A673 (cell line): ENCODE data around the gene CROCC2. TPM values are rescaled to one million over a fixed set of nuclear protein-coding genes. Genes with fewer than 3 reads are reported as not detected.

Experiments used
- BruUV-seq: library from RNA; stranded (reverse); fragments of 400-500 nt; replicated peaks from 2 replicates; lab custom pipeline; 2021; lab: Mats Ljungman, UMichigan
- CTCF ChIA-PET: fragments of 300-600 bp; sonication (Branson Sonifier 250); formaldehyde crosslinking; loops from one replicate; lab custom pipeline; 2022; ENCODE audit warnings: antibody characterized with exemption; lab: Charles Lee
- POLR2A ChIA-PET: fragments of 300-600 bp; sonication (Branson Sonifier 250); formaldehyde crosslinking; loops from one replicate; lab custom pipeline; 2022; ENCODE audit warnings: antibody characterized with exemption; ENCODE audit not compliant: low non-redundant PET; lab: Charles Lee
- DNase-seq: peaks from one replicate; pipeline ENCODE4 v3.0.0-alpha.2; 2015; ENCODE audit warnings: low spot score
- H3K27ac ChIP-seq: fragments of 200-600 bp; sonication (generic); 2 replicates; pipeline ENCODE4 v1.5.1; 2016; ENCODE audit warnings: mixed run types, low read depth, mild to moderate bottlenecking, mixed read lengths, antibody characterized with exemption, low read length; ENCODE audit not compliant: poor library complexity, severe bottlenecking
- H3K27me3 ChIP-seq: fragments of 200-600 bp; sonication (generic); replicated peaks from 2 replicates; pipeline ENCODE4 v1.6.1; 2017; ENCODE audit warnings: mixed run types, low read depth, mild to moderate bottlenecking, mixed read lengths, antibody characterized with exemption, low read length; ENCODE audit not compliant: insufficient read depth, poor library complexity
- H3K36me3 ChIP-seq: fragments of 200-600 bp; sonication (generic); 2 replicates; pipeline ENCODE4 v1.6.1; 2016; ENCODE audit warnings: mixed run types, mild to moderate bottlenecking, mixed read lengths, antibody characterized with exemption, low read length; ENCODE audit not compliant: insufficient read depth, poor library complexity, severe bottlenecking
- H3K4me1 ChIP-seq: fragments of 200-600 bp; sonication (generic); 2 replicates; pipeline ENCODE4 v1.6.1; 2017; ENCODE audit warnings: mixed run types, mild to moderate bottlenecking, mixed read lengths, antibody characterized with exemption, low read length; ENCODE audit not compliant: insufficient read depth, poor library complexity, severe bottlenecking
- H3K4me3 ChIP-seq: fragments of 200-600 bp; sonication (generic); 2 replicates; pipeline ENCODE4 v1.5.1; 2016; ENCODE audit warnings: low read depth, mixed run types, mild to moderate bottlenecking, mixed read lengths, low read length; ENCODE audit not compliant: poor library complexity, severe bottlenecking
- H3K9me3 ChIP-seq: fragments of 200-600 bp; sonication (generic); 2 replicates; pipeline ENCODE4 v1.6.1; 2016; ENCODE audit warnings: mixed run types, low read depth, mild to moderate bottlenecking, mixed read lengths, antibody characterized with exemption, low read length; ENCODE audit not compliant: poor library complexity, severe bottlenecking
- CTCF ChIP-seq: fragments of 300-800, 200-600 bp; sonication (generic); conservative IDR thresholded peaks from 2 replicates; pipeline ENCODE4 v1.5.1; 2017; ENCODE audit warnings: low read depth, mild to moderate bottlenecking, antibody characterized with exemption, low read length, moderate library complexity, mixed read lengths
- EZH2 ChIP-seq: fragments of 200-600 bp; sonication (generic); IDR thresholded peaks from 2 replicates; pipeline ENCODE4 v1.6.1; 2017; ENCODE audit warnings: borderline replicate concordance, low read depth, mild to moderate bottlenecking, mixed read lengths, antibody characterized with exemption, low read length; ENCODE audit not compliant: poor library complexity, severe bottlenecking
- intact Hi-C: fragments of 100-400 bp; cut with micrococcal nuclease; formaldehyde crosslinking; loops from one replicate; pipeline ENCODE4 v1.10.0; 2022; ENCODE audit not compliant: unreplicated experiment
- total RNA-seq: library from RNA; stranded (reverse); gene quantifications from 2 replicates; pipeline ENCODE4 v1.2.3, GENCODE V29; 2021

CROCC2 gene
- total RNA-seq, 1 experiment from 2014 or later = not detected

DNA sequence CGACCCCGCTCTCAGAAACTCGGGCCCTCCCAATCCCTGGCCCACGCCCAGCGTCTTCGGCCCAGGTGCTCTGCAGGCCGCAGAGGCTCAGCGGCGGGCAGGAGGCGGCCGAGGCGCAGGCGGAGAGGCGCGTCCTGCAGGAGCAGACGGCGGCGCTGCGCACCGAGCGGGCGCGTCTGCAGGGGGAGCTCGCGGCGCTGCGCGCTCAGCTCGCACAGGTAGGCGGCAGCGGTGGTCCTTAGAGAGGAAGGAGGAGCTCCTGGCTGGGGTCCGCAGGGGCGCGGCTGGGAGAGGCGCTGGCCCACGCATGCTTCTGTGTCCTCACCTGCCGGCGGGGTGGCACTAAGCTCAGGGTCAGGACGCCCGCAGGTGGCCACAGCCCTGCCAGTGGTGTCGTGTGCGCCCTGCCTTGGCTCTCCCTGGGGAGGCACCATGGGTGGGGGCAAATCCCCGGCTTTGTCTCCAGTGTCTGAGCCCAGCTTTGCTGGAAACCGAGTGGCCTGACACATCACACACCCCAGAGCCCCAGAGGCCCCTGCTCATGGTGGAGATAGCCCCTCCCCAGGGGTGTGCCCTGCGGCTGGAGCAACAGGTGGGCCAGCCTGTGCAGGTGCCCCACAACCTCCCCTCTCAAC is 77.3 kb downstream of the CROCC2 start:
- H3K9me3 ChIP-seq = peaks cover 7% of the 10 kb centered on the region
- intact Hi-C loops = no loop called here
- H3K27me3 ChIP-seq = no peaks in the 10 kb centered on the region
- H3K27ac ChIP-seq = no peak overlapping the region
- no peak overlapping the region for H3K4me3 ChIP-seq
- peaks cover 28% of the 10 kb centered on the region for H3K4me1 ChIP-seq
- DNase-seq = peak; percentile 66
- BruUV-seq = no TSS peak
- ChIA-PET CTCF (interaction anchor here (0.6 to 1.1 kb wide), 4 partner anchors 26 to 653 kb away, joined by 3 to 5 read pairs (median 4); no protein-coding TSS in a partner anchor), POLR2A (no interaction called here)
- TF ChIP-seq EZH2 (no peak), CTCF (peak; percentile 72)
- no peaks in the 10 kb centered on the region for H3K36me3 ChIP-seq

GRCh38 chr2:240983996-240984498 is 77.9 kb downstream of the CROCC2 start:
- no peaks in the 10 kb centered on the region for H3K27me3 ChIP-seq
- no peaks in the 10 kb centered on the region for H3K36me3 ChIP-seq
- ChIA-PET POLR2A (no interaction called here), CTCF (interaction anchor here (0.6 to 1.1 kb wide), 4 partner anchors 26 to 652 kb away, joined by 3 to 5 read pairs (median 4); no protein-coding TSS in a partner anchor)
- DNase-seq = peak; percentile 45
- no peak for TF ChIP-seq CTCF
- TF ChIP-seq EZH2 = no peak
- no TSS peak for BruUV-seq
- peaks cover 10% of the 10 kb centered on the region for H3K9me3 ChIP-seq
- H3K4me3 ChIP-seq = no peak overlapping the region
- peaks cover 28% of the 10 kb centered on the region for H3K4me1 ChIP-seq
- intact Hi-C loops = no loop called here
- no peak overlapping the region for H3K27ac ChIP-seq

DNA sequence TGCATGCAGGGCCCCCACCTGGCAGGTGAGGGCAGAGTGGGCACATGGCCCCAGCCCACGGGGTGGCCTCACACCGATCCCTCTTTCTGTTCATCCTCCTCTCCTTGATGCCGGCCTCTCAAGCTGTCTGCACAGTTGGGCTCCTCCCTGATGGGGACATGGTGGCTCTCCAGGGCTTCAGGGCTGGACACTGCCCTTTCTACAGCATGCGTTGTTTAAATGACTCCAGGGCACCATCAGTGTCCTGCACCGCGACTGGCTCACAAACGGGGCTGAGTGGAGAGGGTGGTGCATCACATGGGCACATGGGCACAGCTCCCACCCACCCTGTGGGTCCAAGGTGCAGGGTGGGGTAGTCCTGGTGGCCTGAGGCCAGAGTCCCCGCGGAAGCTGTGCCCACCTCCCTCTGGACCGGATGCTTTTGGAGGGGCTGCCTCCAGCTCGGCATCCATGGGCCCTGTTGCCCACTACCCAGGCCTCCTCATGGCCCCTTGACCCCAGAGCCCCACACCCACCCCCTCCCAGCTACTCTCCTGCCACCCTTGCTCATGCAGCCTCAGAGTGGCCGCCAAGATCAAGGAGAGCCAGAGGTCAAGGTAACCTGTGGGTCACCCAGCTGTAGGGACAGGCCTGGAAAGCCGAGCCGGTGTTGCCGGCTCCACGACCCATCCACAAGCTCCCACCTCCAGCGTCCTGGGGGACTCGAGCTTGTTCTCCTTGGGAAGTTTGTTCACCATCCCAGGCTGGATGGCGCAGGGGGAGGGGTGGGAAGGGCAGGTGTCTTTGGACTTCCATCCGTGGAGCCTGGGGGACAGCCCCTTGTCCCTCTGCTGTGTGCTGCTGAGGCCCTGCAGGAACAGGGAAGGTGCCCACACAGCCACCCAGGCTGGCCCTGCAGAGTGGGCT is 80.0 kb downstream of the CROCC2 start:
- no TSS peak for BruUV-seq
- DNase-seq = no peak
- Histone ChIP-seq H3K4me3 (no peak overlapping the region), H3K27me3 (no peaks in the 10 kb centered on the region), H3K9me3 (peaks cover 10% of the 10 kb centered on the region), H3K27ac (peak overlapping the region; percentile 87), H3K36me3 (no peaks in the 10 kb centered on the region), H3K4me1 (peaks cover 28% of the 10 kb centered on the region)
- no peak for TF ChIP-seq EZH2
- no peak for TF ChIP-seq CTCF
- ChIA-PET CTCF (interaction anchor here (0.6 kb wide), 1 partner anchor 673 kb away, joined by 3 read pairs; no protein-coding TSS in a partner anchor), POLR2A (no interaction called here)
- intact Hi-C loops = no loop called here
